ENCODE results near the gene PPARD.
A peak's percentile ranks its signal among the peaks of the same experiment; 100 is the strongest.

Gene PPARD

GRCh38 chr6:35457907-35458306, 115.5 kb downstream of the PPARD start:
- TF ChIP-seq POLR2A (IDR thresholded peaks at IDR 0.05; ENCODE audit: low read depth, low read length) (no peak), POLR2AphosphoS5 (IDR thresholded peaks at IDR 0.05; ENCODE audit: low read depth, low read length) (no peak), SPI1 (IDR thresholded peaks at IDR 0.05; ENCODE audit: low read depth, low read length) (no peak), POU2F2 (IDR thresholded peaks at IDR 0.05; ENCODE audit: low read depth, low read length) (no peak), PAX5 (IDR thresholded peaks at IDR 0.05; ENCODE audit: insufficient read depth, low read length, severe bottlenecking) (no peak), TAF1 (IDR thresholded peaks at IDR 0.05; ENCODE audit: low read depth, low read length) (no peak)

DNA sequence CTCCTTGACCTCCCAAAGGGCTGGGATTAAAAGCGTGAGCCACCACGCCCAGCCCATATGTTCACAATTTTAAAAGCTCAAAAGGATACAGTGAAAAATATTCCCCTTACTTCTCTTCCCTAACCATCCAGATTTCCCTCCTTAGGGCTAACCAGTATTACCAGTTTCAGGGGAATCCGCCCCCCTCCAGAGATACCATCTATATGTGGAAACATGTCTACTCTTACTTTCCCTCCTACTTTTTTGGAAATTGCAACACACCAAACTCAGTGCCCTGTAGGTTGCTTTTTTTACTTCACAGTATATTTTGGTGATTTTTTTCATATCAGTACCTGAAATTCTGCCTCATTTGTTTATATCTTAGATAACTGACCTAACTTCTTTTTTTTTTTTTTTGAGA, 118.9 kb downstream of the PPARD start:
- TF ChIP-seq POU2F2 (IDR thresholded peaks at IDR 0.05; ENCODE audit: low read depth, low read length) (no peak), POLR2AphosphoS5 (IDR thresholded peaks at IDR 0.05; ENCODE audit: low read depth, low read length) (no peak), SPI1 (IDR thresholded peaks at IDR 0.05; ENCODE audit: low read depth, low read length) (no peak), PAX5 (IDR thresholded peaks at IDR 0.05; ENCODE audit: insufficient read depth, low read length, severe bottlenecking) (no peak), TAF1 (IDR thresholded peaks at IDR 0.05; ENCODE audit: low read depth, low read length) (no peak), POLR2A (IDR thresholded peaks at IDR 0.05; ENCODE audit: low read depth, low read length) (no peak)
- no peak for DNase-seq (ENCODE audit: insufficient read length, low spot score)
- FAIRE-seq = no peak

More at GRCh38 chr6:35457907-35458306, 115.5 kb downstream of the PPARD start:
- FAIRE-seq (no peak), DNase-seq (ENCODE audit: insufficient read length, low spot score) (no peak)

DNA sequence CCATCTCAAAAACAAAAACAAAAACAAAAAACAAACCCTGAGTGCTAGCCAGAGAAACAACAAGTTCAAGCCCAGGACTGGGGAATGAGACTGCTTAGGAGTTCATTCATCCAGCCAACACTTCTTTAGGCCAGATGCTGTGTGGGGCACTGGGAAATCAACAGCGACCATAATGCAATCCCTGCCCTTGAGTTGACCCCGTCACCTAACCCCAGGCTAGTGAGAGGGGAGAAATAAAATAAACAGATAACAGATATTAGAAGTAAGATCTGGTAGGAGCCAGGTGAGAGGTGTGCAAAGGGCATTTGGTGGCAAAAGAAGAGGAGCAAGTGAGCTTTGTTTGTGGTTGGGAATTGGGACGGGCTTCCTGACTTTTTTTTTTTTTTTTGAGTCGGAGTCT, 120.9 kb downstream of the PPARD start:
- FAIRE-seq (no peak), DNase-seq (ENCODE audit: insufficient read length, low spot score) (no peak)
- no peak for TF ChIP-seq POLR2AphosphoS5 (IDR thresholded peaks at IDR 0.05; ENCODE audit: low read depth, low read length)
- TF ChIP-seq PAX5 (IDR thresholded peaks at IDR 0.05; ENCODE audit: insufficient read depth, low read length, severe bottlenecking) = no peak
- TF ChIP-seq TAF1 (IDR thresholded peaks at IDR 0.05; ENCODE audit: low read depth, low read length) = no peak
- no peak for TF ChIP-seq SPI1 (IDR thresholded peaks at IDR 0.05; ENCODE audit: low read depth, low read length)
- no peak for TF ChIP-seq POLR2A (IDR thresholded peaks at IDR 0.05; ENCODE audit: low read depth, low read length)
- TF ChIP-seq POU2F2 (IDR thresholded peaks at IDR 0.05; ENCODE audit: low read depth, low read length) = no peak

GRCh38 chr6:35465646-35466045, 123.3 kb downstream of the PPARD start:
- DNase-seq (ENCODE audit: insufficient read length, low spot score) = no peak
- FAIRE-seq = no peak
- TF ChIP-seq TAF1 (IDR thresholded peaks at IDR 0.05; ENCODE audit: low read depth, low read length) (no peak), SPI1 (IDR thresholded peaks at IDR 0.05; ENCODE audit: low read depth, low read length) (no peak), POU2F2 (IDR thresholded peaks at IDR 0.05; ENCODE audit: low read depth, low read length) (no peak), POLR2AphosphoS5 (IDR thresholded peaks at IDR 0.05; ENCODE audit: low read depth, low read length) (no peak), POLR2A (IDR thresholded peaks at IDR 0.05; ENCODE audit: low read depth, low read length) (no peak), PAX5 (IDR thresholded peaks at IDR 0.05; ENCODE audit: insufficient read depth, low read length, severe bottlenecking) (no peak)

DNA sequence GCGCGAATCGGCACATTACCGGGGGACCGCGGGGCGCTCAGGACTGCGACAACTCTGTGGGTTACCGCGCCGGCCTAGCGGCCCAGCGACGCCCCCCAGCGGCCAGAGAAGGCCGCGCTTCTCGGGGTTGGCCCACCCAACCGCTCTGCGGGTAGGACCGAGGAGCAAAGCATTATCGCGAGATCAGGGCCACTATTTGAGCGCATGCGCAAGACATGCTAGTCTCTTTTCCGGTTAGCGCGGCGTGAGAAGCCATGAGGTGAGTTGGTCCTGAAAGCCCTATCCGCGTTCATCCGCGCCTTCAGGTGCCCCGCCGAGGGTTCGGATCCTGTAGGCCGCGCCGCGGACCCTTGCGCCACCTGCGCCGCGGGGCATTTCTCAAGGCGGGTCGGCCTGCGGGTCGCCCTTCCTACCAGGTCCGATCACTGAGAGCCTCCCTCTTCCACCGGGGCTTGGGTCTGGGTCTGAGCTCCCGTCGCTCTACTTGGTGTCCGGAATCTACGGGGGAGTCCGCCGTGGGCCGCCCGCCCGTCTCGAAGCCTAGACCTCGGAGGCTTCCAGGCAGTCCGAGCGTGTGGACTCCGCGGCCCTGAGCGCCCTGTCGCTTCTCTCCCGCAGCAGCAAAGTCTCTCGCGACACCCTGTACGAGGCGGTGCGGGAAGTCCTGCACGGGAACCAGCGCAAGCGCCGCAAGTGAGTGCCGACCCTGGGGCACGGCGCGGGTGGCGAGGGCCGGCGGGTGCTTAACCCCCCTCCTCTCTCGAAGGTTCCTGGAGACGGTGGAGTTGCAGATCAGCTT, 126.0 kb downstream of the PPARD start, which contains the start of gene RPL10A:
Gene RPL10A (plus strand): TSS at position 221 of the 799 bp plus-strand sequence. CDS start 34 bp downstream, at position 255.
- DNase-seq (ENCODE audit: insufficient read length, low spot score) = peak; percentile 95
- TF ChIP-seq TAF1 (IDR thresholded peaks at IDR 0.05; ENCODE audit: low read depth, low read length) = peak; percentile 100
- TF ChIP-seq SPI1 (IDR thresholded peaks at IDR 0.05; ENCODE audit: low read depth, low read length) = no peak
- peak; percentile 100 for TF ChIP-seq POLR2AphosphoS5 (IDR thresholded peaks at IDR 0.05; ENCODE audit: low read depth, low read length)
- peak; percentile 100 for TF ChIP-seq POLR2A (IDR thresholded peaks at IDR 0.05; ENCODE audit: low read depth, low read length)
- TF ChIP-seq POU2F2 (IDR thresholded peaks at IDR 0.05; ENCODE audit: low read depth, low read length) = peak; percentile 95
- peak; percentile 73 for TF ChIP-seq PAX5 (IDR thresholded peaks at IDR 0.05; ENCODE audit: insufficient read depth, low read length, severe bottlenecking)
- FAIRE-seq = peak; percentile 85

DNA sequence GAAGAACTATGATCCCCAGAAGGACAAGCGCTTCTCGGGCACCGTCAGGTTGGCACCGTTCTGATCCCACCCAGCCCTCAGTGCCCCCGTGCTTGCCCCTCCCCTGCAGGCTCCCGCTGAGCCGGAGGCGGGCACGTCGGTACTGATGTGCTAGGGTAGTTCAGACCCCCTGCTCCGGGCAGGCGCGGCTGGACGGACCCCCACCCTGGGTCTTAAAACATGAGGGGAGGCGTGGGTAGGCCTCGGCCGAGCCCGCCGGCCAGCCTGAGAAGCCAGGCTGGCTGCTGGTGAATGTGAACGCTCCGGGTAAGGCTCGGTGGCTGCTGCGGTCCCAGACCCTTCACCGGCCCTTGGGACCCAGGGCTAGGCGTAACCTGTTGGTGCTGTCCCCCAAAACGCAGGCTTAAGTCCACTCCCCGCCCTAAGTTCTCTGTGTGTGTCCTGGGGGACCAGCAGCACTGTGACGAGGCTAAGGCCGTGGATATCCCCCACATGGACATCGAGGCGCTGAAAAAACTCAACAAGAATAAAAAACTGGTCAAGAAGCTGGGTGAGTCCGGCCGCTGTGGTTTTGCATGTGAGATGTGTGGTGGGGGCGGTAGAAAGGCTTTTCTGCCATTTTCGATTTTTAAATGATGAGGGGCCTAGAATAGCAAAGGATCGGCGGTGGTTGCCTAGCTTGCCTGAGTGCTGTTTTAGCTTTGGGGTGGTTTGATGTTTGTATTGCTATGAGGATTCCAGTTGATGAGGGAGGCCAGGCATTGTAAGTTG, 126.8 kb downstream of the PPARD start:
- no peak for FAIRE-seq

DNA sequence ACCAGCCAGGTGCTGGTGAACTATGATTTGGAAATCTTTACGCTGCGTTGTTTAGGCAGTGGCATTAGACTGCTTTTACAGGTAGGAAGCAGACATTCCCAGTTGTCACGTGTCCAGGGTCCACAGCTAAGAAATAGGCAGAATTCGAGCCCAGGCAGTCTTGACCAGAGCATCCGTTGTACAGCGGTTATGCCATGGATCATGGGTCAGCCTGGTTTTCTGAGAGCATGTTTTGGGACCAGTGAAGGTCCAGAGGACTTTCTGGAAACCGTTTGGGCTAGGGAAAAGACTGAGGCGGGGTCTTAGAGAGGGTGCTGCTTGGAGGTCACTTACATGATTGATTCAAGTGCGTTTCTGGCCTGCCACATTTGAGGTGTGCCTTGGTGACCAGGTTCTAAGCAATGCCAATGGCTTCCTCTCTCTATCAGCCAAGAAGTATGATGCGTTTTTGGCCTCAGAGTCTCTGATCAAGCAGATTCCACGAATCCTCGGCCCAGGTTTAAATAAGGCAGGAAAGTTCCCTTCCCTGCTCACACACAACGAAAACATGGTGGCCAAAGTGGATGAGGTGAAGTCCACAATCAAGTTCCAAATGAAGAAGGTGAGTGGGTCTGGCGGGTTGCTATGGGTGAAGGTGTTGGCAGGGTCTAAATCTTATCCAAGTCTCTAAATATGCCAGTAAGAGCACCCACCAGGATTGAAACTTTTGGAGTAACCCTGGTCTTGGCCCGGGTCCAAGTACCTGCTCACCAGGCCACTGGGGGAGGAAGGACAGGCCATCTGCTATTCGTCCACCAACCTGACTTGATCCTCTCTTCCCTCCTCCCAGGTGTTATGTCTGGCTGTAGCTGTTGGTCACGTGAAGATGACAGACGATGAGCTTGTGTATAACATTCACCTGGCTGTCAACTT, 127.6 kb downstream of the PPARD start:
- DNase-seq (ENCODE audit: insufficient read length, low spot score) = no peak
- TF ChIP-seq POLR2A (IDR thresholded peaks at IDR 0.05; ENCODE audit: low read depth, low read length) (no peak; the same call in 1 of the 2 replicates), SPI1 (IDR thresholded peaks at IDR 0.05; ENCODE audit: low read depth, low read length) (no peak), PAX5 (IDR thresholded peaks at IDR 0.05; ENCODE audit: insufficient read depth, low read length, severe bottlenecking) (no peak), TAF1 (IDR thresholded peaks at IDR 0.05; ENCODE audit: low read depth, low read length) (no peak), POU2F2 (IDR thresholded peaks at IDR 0.05; ENCODE audit: low read depth, low read length) (no peak), POLR2AphosphoS5 (IDR thresholded peaks at IDR 0.05; ENCODE audit: low read depth, low read length) (no peak)
- FAIRE-seq = no peak

More for the DNA sequence above, 126.8 kb downstream of the PPARD start:
- no peak for DNase-seq (ENCODE audit: insufficient read length, low spot score)
- no peak for TF ChIP-seq POU2F2 (IDR thresholded peaks at IDR 0.05; ENCODE audit: low read depth, low read length)
- no peak for TF ChIP-seq POLR2A (IDR thresholded peaks at IDR 0.05; ENCODE audit: low read depth, low read length)
- TF ChIP-seq TAF1 (IDR thresholded peaks at IDR 0.05; ENCODE audit: low read depth, low read length) = no peak
- TF ChIP-seq POLR2AphosphoS5 (IDR thresholded peaks at IDR 0.05; ENCODE audit: low read depth, low read length) = no peak

GRCh38 chr6:35470663-35471120, 128.3 kb downstream of the PPARD start:
- TF ChIP-seq POLR2AphosphoS5 (IDR thresholded peaks at IDR 0.05; ENCODE audit: low read depth, low read length) (peak; percentile 74; the same call in 1 of the 2 replicates), POLR2A (IDR thresholded peaks at IDR 0.05; ENCODE audit: low read depth, low read length) (no peak; the same call in 1 of the 2 replicates)
- no peak for FAIRE-seq
- no peak for DNase-seq (ENCODE audit: insufficient read length, low spot score)
